HG02840 (cell line): Measurements from ENCODE around the gene THUMPD1.
"Not testable (repeated sequence)": the region's sequence is repeated elsewhere in the genome, so short reads cannot be mapped to it uniquely, and the experiment has no call there.

ENCODE experiments used
- ATAC-seq: cut with Tn5 transposase; IDR thresholded peaks from one replicate; pipeline ENCODE4 v1.9.1; 2021; ENCODE audit warnings: mild to moderate bottlenecking, moderate library complexity, moderate number of reproducible peaks; ENCODE audit not compliant: unreplicated experiment, low FRiP score

The THUMPD1 gene

GRCh38 chr16:20750558-20750957 lies 8.9 kb upstream of the THUMPD1 start:
- no peak for ATAC-seq

- no peak for ATAC-seq
Observed at GRCh38 chr16:20749474-20749873, 7.9 kb upstream of the THUMPD1 start.

- ATAC-seq: no peak
Observed at GRCh38 chr16:20747030-20747816, 5.6 kb upstream of the THUMPD1 start.

GRCh38 chr16:20746461-20746860 lies 4.8 kb upstream of the THUMPD1 start:
- no peak for ATAC-seq

GRCh38 chr16:20744922-20745440 lies 3.4 kb upstream of the THUMPD1 start:
- no peak for ATAC-seq

- no peak for ATAC-seq
Observed at GRCh38 chr16:20743591-20743990, 2.0 kb upstream of the THUMPD1 start.

- peak; percentile 71 for ATAC-seq
Observed at GRCh38 chr16:20740901-20741521, 607 bp downstream of the THUMPD1 start.

- no peak for ATAC-seq
Observed at GRCh38 chr16:20740007-20740883, 1.4 kb downstream of the THUMPD1 start.

GRCh38 chr16:20735490-20735889 lies 6.1 kb downstream of the THUMPD1 start:
- no peak for ATAC-seq

GRCh38 chr16:20734782-20735181 lies 6.8 kb downstream of the THUMPD1 start:
- ATAC-seq: no peak

GRCh38 chr16:20734056-20734455 lies 7.6 kb downstream of the THUMPD1 start:
- ATAC-seq: no peak

- ATAC-seq: no peak
Observed at GRCh38 chr16:20729141-20729540, 12.5 kb downstream of the THUMPD1 start.

GRCh38 chr16:20727181-20727580 lies 14.4 kb downstream of the THUMPD1 start:
- ATAC-seq: no peak

- no peak for ATAC-seq
Observed at GRCh38 chr16:20726661-20727060, 15.0 kb downstream of the THUMPD1 start.

GRCh38 chr16:20720251-20720650 lies 21.4 kb downstream of the THUMPD1 start:
- no peak for ATAC-seq

GRCh38 chr16:20717718-20718117 lies 23.9 kb downstream of the THUMPD1 start:
- not testable (repeated sequence) for ATAC-seq

GRCh38 chr16:20711277-20711911 lies 30.2 kb downstream of the THUMPD1 start:
- ATAC-seq: no peak

GRCh38 chr16:20708129-20708528 lies 33.5 kb downstream of the THUMPD1 start:
- ATAC-seq: not testable (repeated sequence)

GRCh38 chr16:20707461-20707860 lies 34.2 kb downstream of the THUMPD1 start:
- no peak for ATAC-seq

- ATAC-seq: not testable (repeated sequence)
Observed at GRCh38 chr16:20705972-20706371, 35.6 kb downstream of the THUMPD1 start.
